NCI-H524 treated with DMSO at 0.1 percent for 48 hours (cell line): ENCODE results near the gene MYOM1.
"Not testable (repeated sequence)": the region's sequence is repeated elsewhere in the genome, so short reads cannot be mapped to it uniquely, and the experiment has no call there.

Source experiments
- DNase-seq: peaks from one replicate; lab custom pipeline; 2025; lab: John Stamatoyannopoulos, UW

The MYOM1 gene

GRCh38 chr18:3218819-3219218, 949 bp downstream of the MYOM1 start:
- DNase-seq, result no peak

DNA sequence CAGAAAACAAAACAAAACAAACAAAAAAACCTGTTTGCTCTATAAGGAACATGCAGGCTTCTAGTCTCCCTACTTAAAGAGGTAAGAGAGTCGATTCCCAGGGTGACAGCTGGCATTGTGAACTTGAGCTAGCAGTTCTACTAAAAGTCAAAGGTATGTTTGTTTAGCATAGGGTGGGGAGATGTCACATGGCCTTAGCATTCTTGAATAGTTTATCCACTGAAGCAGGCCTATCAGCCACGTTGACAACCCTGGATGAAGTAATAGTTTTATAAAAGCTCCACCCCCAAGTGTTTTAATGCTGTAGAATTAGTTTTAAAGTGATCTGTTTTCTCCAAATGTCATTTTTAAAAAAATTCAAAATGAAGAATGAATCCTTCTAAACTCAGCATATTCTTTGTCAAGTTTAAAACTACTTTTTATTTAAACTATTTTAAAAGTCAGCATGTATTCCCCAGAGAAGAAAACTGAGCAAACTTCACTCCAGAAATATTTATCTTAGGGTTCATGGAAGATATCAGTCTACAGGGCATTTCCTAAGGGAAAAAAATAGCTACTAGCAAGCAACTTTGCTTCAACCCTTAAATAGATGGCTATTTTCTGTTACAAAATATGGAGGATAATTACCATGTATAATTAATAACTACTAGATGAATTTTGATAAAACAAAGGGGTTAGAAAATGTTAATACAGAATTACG, 1.7 kb downstream of the MYOM1 start:
- DNase-seq, result peak; percentile 79

DNA sequence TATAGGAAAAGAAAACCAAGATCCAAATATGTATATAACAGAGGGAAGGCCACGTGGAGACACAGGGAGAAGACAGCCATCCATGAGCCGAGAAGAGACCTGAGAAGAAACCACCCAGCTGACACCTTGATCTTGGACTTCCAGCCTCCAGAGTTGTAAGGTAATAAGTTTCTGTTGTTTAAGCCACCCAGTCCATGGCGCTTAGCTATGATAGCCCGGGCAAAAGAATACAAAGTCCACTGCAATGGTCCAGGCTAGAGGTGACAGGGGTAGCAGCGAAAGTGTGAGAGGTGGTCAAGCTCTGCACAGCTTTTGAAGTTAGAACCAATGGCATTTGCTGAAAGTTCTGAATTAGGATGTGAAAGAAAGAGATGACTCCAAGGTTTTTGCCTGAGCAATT, 2.8 kb downstream of the MYOM1 start:
- DNase-seq, result no peak

- DNase-seq, result no peak
Observed at GRCh38 chr18:3214855-3215637, 4.7 kb downstream of the MYOM1 start.

DNA sequence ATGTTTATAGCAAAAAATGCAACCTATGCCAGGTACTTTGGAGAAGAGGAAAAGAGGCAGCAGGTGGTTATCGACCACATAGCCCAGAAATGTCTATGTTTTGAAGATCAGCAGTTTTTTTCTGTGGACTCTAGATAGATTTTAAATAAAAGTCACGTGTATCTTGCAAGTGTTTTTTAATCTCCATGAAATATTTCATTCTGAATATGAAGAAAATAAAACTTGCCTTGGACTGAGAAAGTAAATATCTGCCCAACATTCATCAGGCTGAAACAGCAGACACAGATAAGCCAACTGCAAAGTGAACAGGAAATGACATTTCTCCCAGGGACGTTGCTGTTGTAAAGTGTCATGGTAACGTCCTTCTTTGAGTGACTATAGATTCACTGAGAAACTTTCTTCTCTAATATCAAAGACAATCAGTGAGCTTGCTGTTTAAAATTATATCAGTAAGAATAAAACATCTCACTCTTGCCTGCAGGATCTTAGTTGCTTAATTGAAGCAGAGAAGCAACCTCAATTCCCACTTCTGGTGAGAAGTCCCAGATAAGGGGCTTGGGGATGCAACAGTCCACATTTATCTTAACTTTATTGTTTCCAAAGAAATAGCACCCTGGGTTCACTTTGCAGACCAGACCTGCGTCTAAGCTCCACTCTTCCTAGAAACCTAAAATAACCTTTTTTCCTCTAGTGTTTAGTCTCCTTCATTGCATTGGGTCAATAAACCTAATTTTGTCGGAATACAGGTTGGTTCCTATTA, 6.3 kb downstream of the MYOM1 start:
- no peak for DNase-seq

- DNase-seq, result no peak
Observed at GRCh38 chr18:3212657-3213056, 7.1 kb downstream of the MYOM1 start.

- no peak for DNase-seq
Observed at GRCh38 chr18:3211236-3211992, 8.4 kb downstream of the MYOM1 start.

- DNase-seq, result no peak
Observed at GRCh38 chr18:3209859-3210569, 9.8 kb downstream of the MYOM1 start.

DNA sequence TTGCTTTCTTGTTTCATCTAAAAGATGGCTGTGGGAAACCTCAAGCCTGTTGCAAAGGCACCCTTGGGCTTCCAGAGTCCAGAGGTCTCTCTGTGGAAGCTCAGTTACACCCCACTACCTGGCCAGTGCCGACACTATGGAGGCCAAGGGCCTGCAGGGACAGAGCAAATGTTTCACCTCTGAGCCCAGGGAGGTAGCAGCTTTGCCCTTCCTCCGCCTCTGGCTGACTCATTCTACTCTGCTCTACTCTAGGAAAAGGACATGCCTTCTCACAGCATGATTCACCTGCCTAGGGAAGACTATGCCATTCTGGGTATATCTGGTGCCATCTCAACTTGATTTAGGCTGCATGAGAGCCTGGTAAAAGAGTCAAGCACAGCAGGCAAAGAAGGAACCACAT, 12.2 kb downstream of the MYOM1 start:
- no peak for DNase-seq

- DNase-seq, result no peak
Observed at GRCh38 chr18:3205239-3205638, 14.5 kb downstream of the MYOM1 start.

- DNase-seq, result no peak
Observed at GRCh38 chr18:3199942-3200645, 19.7 kb downstream of the MYOM1 start.

DNA sequence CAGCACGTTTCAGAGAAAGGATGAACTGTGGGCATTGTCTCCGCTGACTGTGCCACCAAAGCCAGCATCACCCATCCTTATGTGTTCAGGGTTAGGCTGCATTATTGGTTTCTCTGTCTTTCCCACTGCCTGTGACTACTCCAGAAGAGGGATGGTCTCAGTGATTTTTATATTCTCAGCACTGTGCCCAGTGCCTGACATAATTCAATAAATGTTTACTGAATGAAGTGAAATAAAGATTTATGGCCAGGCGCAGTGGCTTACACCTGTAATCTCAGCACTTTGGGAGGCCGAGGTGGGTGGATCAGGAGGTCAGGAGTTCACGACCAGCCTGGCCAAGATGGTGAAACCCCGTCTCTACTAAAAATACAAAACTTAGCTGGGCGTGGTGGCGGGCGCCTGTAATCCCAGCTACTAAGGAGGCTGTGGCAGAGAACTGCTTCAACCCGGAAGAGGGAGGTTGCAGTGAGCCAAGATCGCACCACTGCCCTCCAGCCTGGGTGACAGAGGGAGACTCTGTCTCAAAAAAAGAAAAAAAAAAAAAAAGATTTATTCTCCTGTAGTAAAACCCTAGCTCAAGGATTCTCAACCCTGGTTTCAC, 21.4 kb downstream of the MYOM1 start:
- DNase-seq, result not testable (repeated sequence)

DNA sequence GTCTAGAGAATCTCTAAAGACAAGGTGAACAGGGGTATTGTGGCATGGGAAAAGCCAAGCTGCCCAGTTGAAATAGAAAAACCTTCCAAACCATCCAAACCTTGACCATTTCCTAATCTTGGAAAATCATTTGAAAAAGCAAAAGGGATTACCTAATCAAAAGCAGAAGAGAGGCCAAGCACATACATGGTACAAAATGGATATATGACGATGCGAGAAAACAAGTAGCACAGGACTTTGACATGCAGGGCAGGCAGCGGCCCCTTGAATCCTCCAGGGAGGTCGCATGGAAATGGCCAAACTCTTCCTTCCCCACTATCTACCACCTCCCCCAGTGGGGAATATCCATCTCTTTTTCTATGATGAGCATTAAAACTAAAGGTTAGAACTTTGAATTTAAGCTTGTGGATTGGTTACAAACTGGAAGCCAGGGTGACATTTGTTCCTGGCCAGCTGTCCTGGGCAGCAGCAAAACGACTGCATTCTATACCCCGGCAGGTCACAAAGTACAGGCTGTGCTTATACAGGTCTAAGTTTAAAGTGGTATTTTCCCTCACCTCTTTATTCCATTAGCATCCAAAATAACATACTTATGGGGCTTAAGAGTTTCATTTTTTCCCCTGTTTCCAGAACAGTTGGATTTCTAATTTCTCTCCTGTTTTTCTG, 24.7 kb downstream of the MYOM1 start:
- DNase-seq, result no peak

DNA sequence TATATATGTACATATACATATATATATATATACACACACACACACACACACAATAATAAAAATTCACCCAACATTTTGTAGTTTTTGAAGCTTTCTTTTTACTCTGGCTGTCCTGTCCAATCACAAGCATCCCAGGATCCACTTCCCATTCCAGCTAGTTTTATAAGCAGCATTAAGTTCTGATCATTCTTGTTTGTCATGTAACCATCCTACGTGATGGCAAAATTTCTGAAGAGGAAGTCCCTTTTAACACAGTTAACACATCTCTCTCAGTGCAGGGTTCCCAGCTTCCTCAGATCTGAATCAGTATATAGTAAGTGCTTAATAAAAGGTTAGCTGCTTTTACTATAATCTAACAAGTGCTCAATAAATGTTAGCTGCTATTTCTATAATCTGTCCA, 26.4 kb downstream of the MYOM1 start:
- DNase-seq, result no peak

DNA sequence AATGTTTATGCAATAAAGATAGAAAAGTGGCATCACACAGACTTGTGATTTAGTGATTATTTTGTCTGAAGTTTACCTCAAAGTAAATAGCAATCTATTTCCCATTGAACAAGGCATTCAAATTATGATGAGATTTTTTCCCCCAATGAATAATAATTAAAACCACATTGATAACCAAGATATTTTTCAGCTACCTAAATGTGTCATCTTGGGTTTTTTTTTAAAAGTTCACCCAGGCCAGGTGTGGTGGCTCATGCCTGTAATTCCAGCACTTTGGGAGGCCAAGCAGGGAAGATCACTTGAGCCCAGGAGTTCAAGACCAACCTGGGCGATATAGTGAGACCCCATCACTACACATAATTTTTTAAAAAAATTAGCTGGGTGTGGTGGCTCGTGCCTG, 27.0 kb downstream of the MYOM1 start:
- DNase-seq, result no peak

DNA sequence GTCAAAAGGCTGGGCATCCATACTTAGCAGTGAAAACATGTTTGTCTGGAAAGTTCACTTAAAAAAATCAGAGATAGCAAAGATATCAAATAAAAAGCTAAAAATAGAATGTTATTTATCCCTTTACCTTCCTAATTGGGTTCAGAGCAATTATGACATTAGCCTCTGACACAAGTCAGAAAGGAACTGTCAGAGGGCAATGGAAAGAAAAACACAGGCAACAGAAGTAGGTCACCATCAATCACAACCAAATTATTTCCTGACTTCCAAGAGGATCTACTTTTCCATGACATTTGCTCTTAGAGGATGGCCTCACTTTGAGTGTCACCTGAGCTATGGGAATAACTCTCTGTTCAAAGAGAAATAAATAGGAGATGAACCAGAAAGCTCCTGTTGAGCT, 27.5 kb downstream of the MYOM1 start:
- DNase-seq, result no peak

DNA sequence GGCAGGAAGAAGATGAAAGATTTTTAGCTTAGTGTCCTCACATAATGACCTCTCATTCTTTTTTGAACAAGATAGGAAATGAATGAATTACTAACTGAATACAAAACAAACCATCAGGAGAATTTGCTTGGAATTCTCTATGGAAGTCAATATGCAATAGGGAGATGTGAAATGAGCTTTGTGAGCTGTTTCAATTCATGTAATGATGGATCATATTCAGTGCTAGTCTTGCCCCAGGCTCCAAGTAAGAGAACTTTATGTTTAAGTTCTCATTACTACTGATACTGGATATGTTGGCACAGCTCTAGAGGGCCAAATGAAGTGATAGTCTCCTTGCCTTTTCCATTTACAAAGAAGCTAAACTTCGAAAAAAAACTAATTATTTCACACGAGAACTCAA, 29.2 kb downstream of the MYOM1 start:
- no peak for DNase-seq

DNA sequence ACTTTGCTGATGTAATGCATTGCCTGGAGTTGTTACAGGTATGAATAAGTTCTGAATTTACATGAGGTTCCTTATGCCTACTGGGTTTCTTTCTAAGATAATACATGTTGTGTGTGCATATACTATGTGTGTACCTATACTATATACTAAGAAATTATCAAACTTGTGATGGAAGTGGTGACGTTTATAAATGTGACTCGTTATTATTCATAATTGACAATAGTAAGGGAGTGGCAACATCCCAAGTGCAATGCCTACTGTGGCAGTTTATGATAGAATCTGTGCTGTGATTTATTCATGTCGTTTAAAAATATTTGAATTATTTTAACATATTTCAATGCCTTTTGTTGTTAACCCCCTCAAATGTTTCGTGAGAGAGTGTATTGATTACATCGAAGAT, 29.9 kb downstream of the MYOM1 start:
- no peak for DNase-seq

DNA sequence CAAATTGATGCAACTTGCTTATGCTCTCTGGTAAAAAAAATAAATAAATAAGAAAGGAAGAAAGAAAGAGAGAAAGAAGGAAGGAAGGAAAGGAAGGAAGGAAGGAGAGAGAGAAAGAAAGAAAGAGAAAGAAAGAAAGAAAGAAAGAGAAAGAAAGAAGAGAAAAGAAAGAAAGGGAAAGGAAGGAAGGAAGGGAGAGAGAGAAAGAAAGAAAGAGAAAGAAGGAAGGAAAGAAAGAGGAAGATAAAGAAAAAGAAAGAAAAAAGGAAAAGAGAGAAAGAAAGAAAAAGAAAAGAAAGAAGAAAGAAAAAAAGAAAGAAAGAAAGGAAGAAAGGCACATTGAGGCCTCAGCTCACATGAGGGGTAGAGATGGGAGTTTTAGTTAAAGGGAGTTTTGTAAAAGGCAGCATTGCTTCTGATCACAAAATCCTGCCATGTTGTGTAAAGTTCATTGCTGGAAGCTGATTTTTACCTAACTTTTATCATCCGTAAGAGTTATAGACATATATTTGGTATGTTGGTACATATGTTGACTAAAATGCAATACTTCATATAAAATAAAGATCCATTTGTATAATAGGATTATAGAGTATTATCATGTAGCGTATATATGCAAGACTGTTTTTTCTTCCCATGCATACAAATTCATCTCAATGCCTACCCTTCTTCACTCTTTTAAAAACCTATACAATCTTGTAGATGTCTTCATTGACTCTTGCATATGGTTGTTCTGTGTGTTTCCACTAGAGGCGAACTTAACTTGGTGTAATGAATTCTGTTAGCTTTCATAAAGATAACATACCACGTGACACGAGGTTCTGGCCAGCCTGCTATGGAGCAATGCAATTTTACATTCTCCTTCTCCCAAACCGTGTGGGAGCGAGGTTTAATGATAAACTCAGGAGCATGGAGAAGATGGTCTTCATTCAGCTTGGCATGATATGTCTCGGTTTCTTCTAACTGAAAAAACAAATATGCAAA, 32.8 kb downstream of the MYOM1 start:
- DNase-seq, result no peak
